Measurements from ENCODE around the gene WNT9B.

DNA sequence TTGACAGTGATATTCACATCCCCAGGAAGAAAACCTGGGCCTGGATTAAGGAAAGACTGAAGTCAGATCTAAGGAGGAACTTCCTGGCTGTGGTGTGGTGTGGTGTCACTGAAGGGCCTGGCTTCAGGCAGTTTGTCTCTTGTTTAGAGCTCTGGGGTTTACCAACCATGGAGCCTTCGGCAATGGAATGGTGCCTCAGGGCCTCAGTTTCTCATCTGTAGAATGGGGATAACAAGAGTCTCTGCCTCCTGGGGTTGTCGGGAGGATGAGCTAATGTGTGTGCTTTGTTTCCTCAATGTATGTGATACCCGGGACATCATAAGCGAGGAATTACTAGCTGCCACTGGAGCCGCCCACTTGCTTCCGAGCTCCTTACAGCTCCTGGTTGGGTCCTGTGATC, 45.6 kb upstream of the WNT9B start:
- TF ChIP-seq, protein P1, sequence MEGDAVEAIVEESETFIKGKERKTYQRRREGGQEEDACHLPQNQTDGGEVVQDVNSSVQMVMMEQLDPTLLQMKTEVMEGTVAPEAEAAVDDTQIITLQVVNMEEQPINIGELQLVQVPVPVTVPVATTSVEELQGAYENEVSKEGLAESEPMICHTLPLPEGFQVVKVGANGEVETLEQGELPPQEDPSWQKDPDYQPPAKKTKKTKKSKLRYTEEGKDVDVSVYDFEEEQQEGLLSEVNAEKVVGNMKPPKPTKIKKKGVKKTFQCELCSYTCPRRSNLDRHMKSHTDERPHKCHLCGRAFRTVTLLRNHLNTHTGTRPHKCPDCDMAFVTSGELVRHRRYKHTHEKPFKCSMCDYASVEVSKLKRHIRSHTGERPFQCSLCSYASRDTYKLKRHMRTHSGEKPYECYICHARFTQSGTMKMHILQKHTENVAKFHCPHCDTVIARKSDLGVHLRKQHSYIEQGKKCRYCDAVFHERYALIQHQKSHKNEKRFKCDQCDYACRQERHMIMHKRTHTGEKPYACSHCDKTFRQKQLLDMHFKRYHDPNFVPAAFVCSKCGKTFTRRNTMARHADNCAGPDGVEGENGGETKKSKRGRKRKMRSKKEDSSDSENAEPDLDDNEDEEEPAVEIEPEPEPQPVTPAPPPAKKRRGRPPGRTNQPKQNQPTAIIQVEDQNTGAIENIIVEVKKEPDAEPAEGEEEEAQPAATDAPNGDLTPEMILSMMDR (conservative IDR thresholded peaks at IDR 0.05; ENCODE audit: low read length): no peak
- TF ChIP-seq EZH2phosphoT487 (IDR thresholded peaks at IDR 0.05; ENCODE audit: borderline replicate concordance): no peak
